Measurements from ENCODE around the gene PRR11.

GRCh38 chr17:59111539-59111938 is 44.0 kb upstream of the PRR11 start:
- no peak for TF ChIP-seq CTCF (IDR thresholded peaks at IDR 0.05; ENCODE audit: insufficient read depth, low read length, poor library complexity, severe bottlenecking)
- TF ChIP-seq EZH2phosphoT487 (conservative IDR thresholded peaks at IDR 0.05; ENCODE audit: low read length) = no peak
